Tibial nerve (tissue), 4 donors: Measurements from ENCODE around the gene WWC2. TPM values are rescaled to one million over a fixed set of nuclear protein-coding genes. Genes with fewer than 3 reads are reported as not detected.

Source experiments
- DNase-seq, 2 donors: peaks; one replicate each; pipeline ENCODE4 v3.0.0-alpha.2; 2019; ENCODE audit warnings: low spot score in 2 of 2
- H3K27ac ChIP-seq, 4 donors: fragments of 200-600 bp; sonication (generic) in 3 of 4; one replicate each; pipeline ENCODE4 v1.5.1; 2017 to 2019; ENCODE audit warnings: mild to moderate bottlenecking in 1 of 4
- H3K27me3 ChIP-seq, 2 donors: fragments of 200-600 bp; sonication (generic) in 1 of 2; one replicate each; pipeline versions ENCODE4 v1.5.1 to v1.6.0; 2017 to 2019
- H3K36me3 ChIP-seq, 3 donors: fragments of 200-600 bp; sonication (generic); one replicate each; pipeline ENCODE4 v1.5.1; 2018 to 2019
- H3K4me1 ChIP-seq, 4 donors: fragments of 200-600 bp; sonication (generic) in 3 of 4; one replicate each; pipeline ENCODE4 v1.5.1; 2017 to 2019
- H3K4me3 ChIP-seq, 4 donors: fragments of 200-600 bp; sonication (generic) in 3 of 4; one replicate each; pipeline ENCODE4 v1.5.1; 2017 to 2019; ENCODE audit warnings: mild to moderate bottlenecking in 1 of 4, moderate library complexity in 1 of 4
- H3K9me3 ChIP-seq, 4 donors: fragments of 200-600 bp; sonication (generic) in 3 of 4; one replicate each; pipeline ENCODE4 v1.5.1; 2017 to 2019
- EP300 ChIP-seq, 2 donors: sonication (generic); formaldehyde crosslinking; IDR thresholded peaks; one replicate each; pipeline ENCODE4 v1.6.1; 2017; ENCODE audit warnings: antibody characterized with exemption in 2 of 2, mild to moderate bottlenecking in 1 of 2
- POLR2A ChIP-seq, 2 donors: fragments of 450-650 bp; IDR thresholded peaks; one replicate each; pipeline ENCODE4 v1.6.1; 2017; ENCODE audit warnings: antibody characterized with exemption in 2 of 2, mild to moderate bottlenecking in 2 of 2, moderate library complexity in 2 of 2
- WGBS, 2 donors: methylation state at CpG; one replicate each; pipeline ENCODE4 v1.1.5; 2018; 5-methylcytosine and 5-hydroxymethylcytosine counted together
- total RNA-seq, 4 donors: library from RNA; depleted of rRNA; stranded (reverse); fragments of >200 nt; gene quantifications; one replicate each; pipeline ENCODE4 v1.1.0, GENCODE V29; 2016
- TF ChIP-seq, protein P1 (sequence below), 5 experiments: fragments of 200-600 bp in 3 of 5; fragments of 450-650 bp in 2 of 5; sonication (generic) in 3 of 5; IDR thresholded peaks; one replicate each; pipeline ENCODE4 v1.5.1; 2016 to 2019; ENCODE audit warnings: antibody characterized with exemption in 5 of 5, mild to moderate bottlenecking in 3 of 5, moderate library complexity in 2 of 5

Gene WWC2
- total RNA-seq, 4 donors from 2014 or later: 38.2 to 60.9 (median 42.9) TPM

DNA sequence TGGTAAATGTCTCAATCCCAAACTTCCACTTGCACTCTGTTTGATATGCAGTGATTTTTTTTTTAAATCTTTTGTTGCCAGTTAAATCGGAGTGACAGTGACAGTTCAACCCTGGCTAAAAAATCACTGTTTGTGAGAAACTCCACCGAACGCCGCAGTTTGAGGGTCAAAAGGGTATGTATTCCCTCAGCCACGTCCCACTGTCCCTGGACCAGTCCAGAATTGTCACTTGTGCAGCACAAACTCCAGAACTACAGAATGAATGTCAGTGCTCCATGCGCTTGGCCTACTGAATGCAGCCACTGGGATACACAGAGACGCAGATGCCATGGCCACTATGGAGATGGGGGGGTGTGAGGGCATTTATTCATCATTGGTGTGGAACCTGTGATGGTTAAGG lies 186.8 kb downstream of the WWC2 start:
- peaks cover 0 to 85% (median 7%) of the 10 kb centered on the region in 3 donors for H3K36me3 ChIP-seq
- WGBS, 2 donors: 89 to 94% methylated on average over 7 of the region's 7 CpGs
- no peaks in the 10 kb centered on the region for H3K4me1 ChIP-seq
- H3K9me3 ChIP-seq: no peaks in the 10 kb centered on the region
- TF ChIP-seq EP300 (IDR thresholded peaks at IDR 0.05) (no peak), POLR2A (IDR thresholded peaks at IDR 0.05) (no peak)
- TF ChIP-seq, protein P1, sequence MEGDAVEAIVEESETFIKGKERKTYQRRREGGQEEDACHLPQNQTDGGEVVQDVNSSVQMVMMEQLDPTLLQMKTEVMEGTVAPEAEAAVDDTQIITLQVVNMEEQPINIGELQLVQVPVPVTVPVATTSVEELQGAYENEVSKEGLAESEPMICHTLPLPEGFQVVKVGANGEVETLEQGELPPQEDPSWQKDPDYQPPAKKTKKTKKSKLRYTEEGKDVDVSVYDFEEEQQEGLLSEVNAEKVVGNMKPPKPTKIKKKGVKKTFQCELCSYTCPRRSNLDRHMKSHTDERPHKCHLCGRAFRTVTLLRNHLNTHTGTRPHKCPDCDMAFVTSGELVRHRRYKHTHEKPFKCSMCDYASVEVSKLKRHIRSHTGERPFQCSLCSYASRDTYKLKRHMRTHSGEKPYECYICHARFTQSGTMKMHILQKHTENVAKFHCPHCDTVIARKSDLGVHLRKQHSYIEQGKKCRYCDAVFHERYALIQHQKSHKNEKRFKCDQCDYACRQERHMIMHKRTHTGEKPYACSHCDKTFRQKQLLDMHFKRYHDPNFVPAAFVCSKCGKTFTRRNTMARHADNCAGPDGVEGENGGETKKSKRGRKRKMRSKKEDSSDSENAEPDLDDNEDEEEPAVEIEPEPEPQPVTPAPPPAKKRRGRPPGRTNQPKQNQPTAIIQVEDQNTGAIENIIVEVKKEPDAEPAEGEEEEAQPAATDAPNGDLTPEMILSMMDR (IDR thresholded peaks at IDR 0.05): no peak
- H3K27ac ChIP-seq: no peak overlapping the region
- no peak overlapping the region for H3K4me3 ChIP-seq
- DNase-seq: no peak
- no peaks in the 10 kb centered on the region for H3K27me3 ChIP-seq

DNA sequence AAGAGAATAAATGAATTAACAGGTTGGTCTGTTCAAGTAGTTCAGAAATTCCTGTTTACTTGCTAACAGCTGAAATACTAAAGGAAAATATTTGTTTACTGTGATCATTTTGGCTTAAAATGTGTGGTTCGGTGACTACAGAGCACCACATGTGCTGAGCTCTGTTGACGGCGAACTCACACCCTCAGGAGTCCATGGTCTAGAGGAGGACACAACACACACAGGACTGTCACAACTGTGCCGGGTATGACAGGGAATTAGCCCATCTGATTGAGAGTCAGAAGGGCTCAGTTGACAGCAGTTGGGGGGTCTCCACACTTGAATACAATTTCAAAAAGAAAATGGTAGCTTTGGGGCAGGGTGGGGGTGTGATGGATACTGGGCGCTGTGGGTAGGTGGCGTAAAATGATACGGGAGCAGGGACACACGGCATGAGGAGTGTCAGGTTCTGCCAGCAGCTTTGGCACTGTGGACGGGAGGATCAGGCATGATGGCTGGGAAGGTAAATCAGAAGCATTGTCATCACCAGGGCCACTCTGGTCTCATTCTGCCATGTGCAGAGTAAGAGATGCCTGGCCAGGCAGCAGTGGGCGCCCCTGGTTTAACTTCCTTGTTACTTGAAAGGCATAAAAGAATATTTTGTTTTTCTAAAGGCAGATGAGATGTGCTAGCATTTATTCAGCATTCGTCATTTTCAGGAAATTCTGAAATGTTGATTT lies 187.7 kb downstream of the WWC2 start:
- DNase-seq: no peak
- Histone ChIP-seq H3K4me3 (no peak overlapping the region), H3K36me3 (peaks cover 0 to 90% (median 7%) of the 10 kb centered on the region in 3 donors), H3K27me3 (no peaks in the 10 kb centered on the region), H3K4me1 (no peaks in the 10 kb centered on the region), H3K27ac (no peak overlapping the region), H3K9me3 (no peaks in the 10 kb centered on the region)
- TF ChIP-seq EP300 (IDR thresholded peaks at IDR 0.05) (no peak), POLR2A (IDR thresholded peaks at IDR 0.05) (no peak)
- TF ChIP-seq, protein P1 (IDR thresholded peaks at IDR 0.05): no peak
- 92 to 96% methylated on average over 11 of the region's 11 CpGs for WGBS, 2 donors

DNA sequence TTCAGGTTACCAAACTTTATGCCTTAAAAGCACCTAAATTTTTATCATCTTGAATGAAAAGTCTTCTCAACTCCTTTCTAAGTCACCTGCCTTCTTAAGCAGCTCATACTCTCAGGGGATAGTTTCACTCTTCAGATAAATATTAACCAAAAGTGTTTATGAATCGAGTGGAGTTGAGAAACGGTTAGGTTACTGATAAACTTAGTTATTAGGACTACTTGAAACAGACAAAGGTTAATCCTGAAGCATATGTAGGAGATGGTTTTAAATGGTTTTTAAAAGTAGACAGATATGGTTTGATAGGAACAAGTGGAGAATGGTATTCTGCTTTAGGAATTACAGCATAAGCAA lies 188.2 kb downstream of the WWC2 start:
- TF ChIP-seq POLR2A (IDR thresholded peaks at IDR 0.05): no peak
- H3K36me3 ChIP-seq: peaks cover 0 to 96% (median 7%) of the 10 kb centered on the region in 3 donors
- H3K9me3 ChIP-seq: no peaks in the 10 kb centered on the region
- 91 to 94% methylated on average over 2 of the region's 2 CpGs for WGBS, 2 donors
- no peaks in the 10 kb centered on the region for H3K4me1 ChIP-seq
- H3K4me3 ChIP-seq: no peak overlapping the region
- no peaks in the 10 kb centered on the region for H3K27me3 ChIP-seq
- DNase-seq: no peak
- H3K27ac ChIP-seq: no peak overlapping the region

- no peak overlapping the region for H3K4me3 ChIP-seq
- no peaks in the 10 kb centered on the region for H3K4me1 ChIP-seq
- H3K9me3 ChIP-seq: no peaks in the 10 kb centered on the region
- 81 to 83% methylated on average over 6 of the region's 6 CpGs for WGBS, 2 donors
- no peak for DNase-seq
- TF ChIP-seq, protein P1 (IDR thresholded peaks at IDR 0.05): no peak
- TF ChIP-seq EP300 (IDR thresholded peaks at IDR 0.05): no peak
- TF ChIP-seq POLR2A (IDR thresholded peaks at IDR 0.05): no peak
- peaks cover 0 to 96% (median 7%) of the 10 kb centered on the region in 3 donors for H3K36me3 ChIP-seq
- H3K27ac ChIP-seq: no peak overlapping the region
- no peaks in the 10 kb centered on the region for H3K27me3 ChIP-seq
These were observed 188.6 kb downstream of the WWC2 start for GRCh38 chr4:183287677-183288076.

DNA sequence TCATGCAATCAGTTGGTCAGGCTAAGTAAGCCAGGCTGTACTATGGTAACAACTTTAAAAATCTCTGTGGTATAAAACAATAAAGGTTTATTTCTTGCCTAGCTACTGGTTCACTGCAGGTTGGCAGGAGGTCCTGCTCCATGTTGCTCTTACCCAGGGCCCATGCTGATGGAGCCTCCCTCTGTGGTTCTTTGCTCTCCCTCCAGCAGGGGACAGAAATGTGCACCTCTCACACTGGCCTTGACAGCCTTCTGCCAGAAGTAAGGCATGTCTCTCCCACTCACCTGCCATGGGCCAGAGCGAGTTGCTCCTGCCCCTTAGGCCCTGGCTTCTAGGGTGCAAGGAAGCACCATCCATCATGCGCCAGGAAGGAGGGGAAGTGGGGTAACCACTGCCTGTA lies 189.9 kb downstream of the WWC2 start:
- peaks cover 0 to 87% (median 7%) of the 10 kb centered on the region in 3 donors for H3K36me3 ChIP-seq
- no peak for DNase-seq

More for the DNA sequence above, 189.9 kb downstream of the WWC2 start:
- Histone ChIP-seq H3K4me3 (no peak overlapping the region), H3K9me3 (no peaks in the 10 kb centered on the region), H3K27ac (no peak overlapping the region), H3K27me3 (no peaks in the 10 kb centered on the region), H3K4me1 (no peaks in the 10 kb centered on the region)
- 91 to 100% methylated on average over 2 of the region's 2 CpGs for WGBS, 2 donors
- TF ChIP-seq, protein P1 (IDR thresholded peaks at IDR 0.05): no peak
- TF ChIP-seq EP300 (IDR thresholded peaks at IDR 0.05) (no peak), POLR2A (IDR thresholded peaks at IDR 0.05) (no peak)
